CMK (cell line): Measurements from ENCODE around the gene SIN3A.

Experiments
- DNase-seq: peaks from one replicate; pipeline ENCODE4 v3.0.0-alpha.2; 2010; ENCODE audit warnings: low read depth

The SIN3A gene

GRCh38 chr15:75371901-75372688 is 79.4 kb downstream of the SIN3A start:
- no peak for DNase-seq

- no peak for DNase-seq
Measured at GRCh38 chr15:75371486-75371885, 80.0 kb downstream of the SIN3A start.

GRCh38 chr15:75369897-75370581 is 81.5 kb downstream of the SIN3A start:
- DNase-seq = no peak

- DNase-seq = no peak
Measured at GRCh38 chr15:75368689-75369239, 82.7 kb downstream of the SIN3A start.

- peak; percentile 99 for DNase-seq
Measured at GRCh38 chr15:75367913-75368688, 83.4 kb downstream of the SIN3A start, which contains the start of gene MAN2C1. TSS of gene MAN2C1 (minus strand) at chr15:75368607. CDS start at chr15:75368583, 24 bp downstream.

GRCh38 chr15:75367406-75367912 is 84.0 kb downstream of the SIN3A start:
- no peak for DNase-seq

- DNase-seq = no peak
Measured at GRCh38 chr15:75367006-75367405, 84.5 kb downstream of the SIN3A start.

GRCh38 chr15:75366163-75366562 is 85.3 kb downstream of the SIN3A start:
- DNase-seq = no peak

GRCh38 chr15:75364881-75365280 is 86.6 kb downstream of the SIN3A start:
- no peak for DNase-seq

- no peak for DNase-seq
Measured at GRCh38 chr15:75363786-75364185, 87.7 kb downstream of the SIN3A start.

GRCh38 chr15:75362642-75363249 is 88.7 kb downstream of the SIN3A start:
- no peak for DNase-seq

- no peak for DNase-seq
Measured at GRCh38 chr15:75361989-75362641, 89.4 kb downstream of the SIN3A start.

GRCh38 chr15:75361361-75361988 is 90.0 kb downstream of the SIN3A start:
- DNase-seq = no peak

GRCh38 chr15:75360856-75361255 is 90.6 kb downstream of the SIN3A start:
- no peak for DNase-seq

- DNase-seq = no peak
Measured at GRCh38 chr15:75360391-75360790, 91.1 kb downstream of the SIN3A start.

- DNase-seq = no peak
Measured at GRCh38 chr15:75359537-75360250, 91.8 kb downstream of the SIN3A start.

GRCh38 chr15:75358771-75359536 is 92.5 kb downstream of the SIN3A start:
- no peak for DNase-seq

- no peak for DNase-seq
Measured at GRCh38 chr15:75357976-75358673, 93.4 kb downstream of the SIN3A start.

- no peak for DNase-seq
Measured at GRCh38 chr15:75356517-75356916, 95.0 kb downstream of the SIN3A start.
